ENCODE results near the gene SH2D3C. TPM values are rescaled to one million over a fixed set of nuclear protein-coding genes. Genes with fewer than 3 reads are reported as not detected.

The SH2D3C gene
- total RNA-seq: 0.17 and 0.27 TPM in 2 replicates

- no peak for DNase-seq (ENCODE audit: low read depth)
- peaks cover 10% of the 10 kb centered on the region for H3K27me3 ChIP-seq (ENCODE audit: control insufficient read depth, insufficient read depth, low read length)
- H3K4me3 ChIP-seq (ENCODE audit: low read depth, low read length): no peak within 1 kb of the TSS
- TF ChIP-seq CTCF (IDR thresholded peaks at IDR 0.05; ENCODE audit: insufficient read depth, low read length, poor library complexity, severe bottlenecking): no peak
- H3K36me3 ChIP-seq (ENCODE audit: control insufficient read depth, insufficient read depth, low read length): no peaks in the 10 kb centered on the region
Observed at GRCh38 chr9:127778280-127779135, at the start of gene SH2D3C. SH2D3C (minus strand) TSS chr9:127778666; CDS start chr9:127778627, 39 bp downstream.

- no peak for TF ChIP-seq CTCF (IDR thresholded peaks at IDR 0.05; ENCODE audit: insufficient read depth, low read length, poor library complexity, severe bottlenecking)
- no peaks in the 10 kb centered on the region for H3K36me3 ChIP-seq (ENCODE audit: control insufficient read depth, insufficient read depth, low read length)
- H3K27me3 ChIP-seq (ENCODE audit: control insufficient read depth, insufficient read depth, low read length): no peaks in the 10 kb centered on the region
- no peak for DNase-seq (ENCODE audit: low read depth)
- no peak overlapping the region for H3K4me3 ChIP-seq (ENCODE audit: low read depth, low read length)
Observed at GRCh38 chr9:127826253-127826913, 47.9 kb upstream of the SH2D3C start.

- Histone ChIP-seq H3K4me3 (ENCODE audit: low read depth, low read length) (no peak overlapping the region), H3K36me3 (ENCODE audit: control insufficient read depth, insufficient read depth, low read length) (no peaks in the 10 kb centered on the region), H3K27me3 (ENCODE audit: control insufficient read depth, insufficient read depth, low read length) (no peaks in the 10 kb centered on the region)
- DNase-seq (ENCODE audit: low read depth): no peak
- peak; percentile 54 for TF ChIP-seq CTCF (IDR thresholded peaks at IDR 0.05; ENCODE audit: insufficient read depth, low read length, poor library complexity, severe bottlenecking)
Observed at GRCh38 chr9:127825319-127826051, 47.0 kb upstream of the SH2D3C start.

GRCh38 chr9:127822108-127822507, 43.6 kb upstream of the SH2D3C start:
- no peak for TF ChIP-seq CTCF (IDR thresholded peaks at IDR 0.05; ENCODE audit: insufficient read depth, low read length, poor library complexity, severe bottlenecking)
- H3K27me3 ChIP-seq (ENCODE audit: control insufficient read depth, insufficient read depth, low read length): no peaks in the 10 kb centered on the region
- H3K4me3 ChIP-seq (ENCODE audit: low read depth, low read length): no peak overlapping the region
- H3K36me3 ChIP-seq (ENCODE audit: control insufficient read depth, insufficient read depth, low read length): no peaks in the 10 kb centered on the region
- no peak for DNase-seq (ENCODE audit: low read depth)

GRCh38 chr9:127818574-127818973, 40.1 kb upstream of the SH2D3C start:
- DNase-seq (ENCODE audit: low read depth): no peak
- no peak for TF ChIP-seq CTCF (IDR thresholded peaks at IDR 0.05; ENCODE audit: insufficient read depth, low read length, poor library complexity, severe bottlenecking)
- Histone ChIP-seq H3K4me3 (ENCODE audit: low read depth, low read length) (no peak overlapping the region), H3K27me3 (ENCODE audit: control insufficient read depth, insufficient read depth, low read length) (no peaks in the 10 kb centered on the region), H3K36me3 (ENCODE audit: control insufficient read depth, insufficient read depth, low read length) (no peaks in the 10 kb centered on the region)
